ENCODE data around the gene WDR31.
A peak's percentile ranks its signal among the peaks of the same experiment; 100 is the strongest.
"Not testable (repeated sequence)": the region's sequence is repeated elsewhere in the genome, so short reads cannot be mapped to it uniquely, and the experiment has no call there.

The WDR31 gene

GRCh38 chr9:113380869-113381378, 40.8 kb upstream of the WDR31 start:
- TF ChIP-seq CTCF (conservative IDR thresholded peaks at IDR 0.05; ENCODE audit: control insufficient read depth, insufficient read depth, low read depth, low read length): no peak
- H3K4me3 ChIP-seq (ENCODE audit: control insufficient read depth, low read depth, low read length): no peak overlapping the region

GRCh38 chr9:113379829-113380210, 39.7 kb upstream of the WDR31 start:
- not testable (repeated sequence) for H3K4me3 ChIP-seq (ENCODE audit: control insufficient read depth, low read depth, low read length); DNase-seq (ENCODE audit: low read depth)

More at GRCh38 chr9:113380869-113381378, 40.8 kb upstream of the WDR31 start:
- DNase-seq (ENCODE audit: low read depth): no peak

GRCh38 chr9:113379094-113379828, 39.2 kb upstream of the WDR31 start:
- not testable (repeated sequence) for H3K4me3 ChIP-seq (ENCODE audit: control insufficient read depth, low read depth, low read length); DNase-seq (ENCODE audit: low read depth)

- DNase-seq (ENCODE audit: low read depth): peak; percentile 48
- peak within 1 kb of the TSS; percentile 73 for H3K4me3 ChIP-seq (ENCODE audit: control insufficient read depth, low read depth, low read length)
- TF ChIP-seq CTCF (conservative IDR thresholded peaks at IDR 0.05; ENCODE audit: control insufficient read depth, insufficient read depth, low read depth, low read length): no peak
Observed at GRCh38 chr9:113376634-113377567, 36.8 kb upstream of the WDR31 start, which contains the start of gene HDHD3. Gene HDHD3 (minus strand): TSS chr9:113376986. CDS start chr9:113374354, 2,632 bp downstream.

- DNase-seq (ENCODE audit: low read depth): no peak
- TF ChIP-seq CTCF (conservative IDR thresholded peaks at IDR 0.05; ENCODE audit: control insufficient read depth, insufficient read depth, low read depth, low read length): no peak
- H3K4me3 ChIP-seq (ENCODE audit: control insufficient read depth, low read depth, low read length): no peak overlapping the region
Observed at GRCh38 chr9:113375057-113376023, 35.3 kb upstream of the WDR31 start.

- no peak for DNase-seq (ENCODE audit: low read depth)
- no peak for TF ChIP-seq CTCF (conservative IDR thresholded peaks at IDR 0.05; ENCODE audit: control insufficient read depth, insufficient read depth, low read depth, low read length)
- no peak overlapping the region for H3K4me3 ChIP-seq (ENCODE audit: control insufficient read depth, low read depth, low read length)
Observed at GRCh38 chr9:113373676-113374392, 33.8 kb upstream of the WDR31 start.
